ENCODE results near the gene HAO2.
A peak's percentile ranks its signal among the peaks of the same experiment; 100 is the strongest.
"Not testable (repeated sequence)": the region's sequence is repeated elsewhere in the genome, so short reads cannot be mapped to it uniquely, and the experiment has no call there.

The HAO2 gene

GRCh38 chr1:119368554-119368953 is at the start of gene HAO2:
Gene HAO2, plus strand, starts transcription at chr1:119368785. Its CDS starts 12,301 bp downstream, at chr1:119381086.
- no peak within 1 kb of the TSS for H3K4me3 ChIP-seq (ENCODE audit: low read depth, low read length)

DNA sequence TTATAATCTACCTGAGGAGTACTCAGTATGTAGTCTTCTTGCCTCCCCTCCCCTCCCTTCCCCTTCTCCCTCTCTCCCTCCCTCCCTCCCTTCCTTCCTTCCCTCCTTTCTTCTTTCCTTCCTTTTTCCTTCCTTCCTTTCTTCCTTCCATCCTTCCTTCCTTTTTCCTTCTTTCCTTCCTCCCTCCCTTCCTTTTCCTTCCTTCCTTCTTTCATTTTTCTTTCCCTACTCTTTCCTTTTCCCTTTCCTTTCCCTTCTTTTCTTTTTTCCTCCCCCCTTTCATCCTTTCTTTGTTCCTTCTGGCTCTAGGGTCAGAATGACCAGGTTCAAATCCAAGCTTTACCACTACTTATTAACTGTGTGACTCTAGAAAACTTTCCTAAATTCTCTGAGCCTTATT is 48.5 kb upstream of the HAO2 start:
- no peak overlapping the region for H3K4me3 ChIP-seq (ENCODE audit: low read depth, low read length)

GRCh38 chr1:119321666-119322419 is 46.7 kb upstream of the HAO2 start:
- no peak overlapping the region for H3K4me3 ChIP-seq (ENCODE audit: low read depth, low read length)

DNA sequence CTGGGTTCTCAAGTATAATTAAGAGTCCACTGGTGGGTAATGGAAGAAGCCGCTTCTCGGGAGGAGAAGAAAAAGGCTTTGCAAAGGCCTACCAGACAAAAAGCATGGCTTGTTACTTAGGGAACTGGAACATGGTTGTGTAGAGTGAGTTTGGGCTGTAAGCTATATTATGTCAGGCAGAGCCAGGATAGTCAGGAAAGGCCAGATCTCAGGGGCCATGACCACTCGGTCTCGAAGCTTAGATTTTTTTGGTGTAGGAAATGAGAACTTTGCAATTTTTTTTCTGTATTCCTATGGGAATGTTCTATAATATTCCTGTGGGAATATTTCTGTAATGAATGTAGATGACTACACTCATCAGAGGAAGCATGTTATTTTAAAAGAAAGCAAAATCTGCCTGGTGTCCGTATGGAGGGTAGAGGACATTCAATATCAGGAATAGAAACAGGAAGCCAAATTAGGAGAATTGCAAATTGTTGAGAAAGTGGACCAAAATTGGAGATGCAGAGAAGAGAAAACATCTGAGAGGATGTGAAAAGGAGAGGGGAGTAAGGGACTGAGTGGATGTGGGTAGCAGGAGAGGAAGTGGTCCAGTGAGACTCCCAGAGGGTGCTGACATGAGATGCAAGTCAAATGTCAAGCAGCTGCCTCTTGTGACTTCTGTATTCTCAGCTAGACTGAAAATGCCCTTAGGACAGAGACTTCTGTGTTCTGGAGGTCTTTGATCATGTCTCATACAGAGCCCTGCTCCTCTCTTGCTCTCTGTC is 45.2 kb upstream of the HAO2 start:
- no peak overlapping the region for H3K4me3 ChIP-seq (ENCODE audit: low read depth, low read length)

- H3K4me3 ChIP-seq (ENCODE audit: low read depth, low read length): no peak overlapping the region
Observed at GRCh38 chr1:119324198-119324597, 44.4 kb upstream of the HAO2 start.

GRCh38 chr1:119326251-119326650 is 42.3 kb upstream of the HAO2 start:
- no peak overlapping the region for H3K4me3 ChIP-seq (ENCODE audit: low read depth, low read length)

- no peak overlapping the region for H3K4me3 ChIP-seq (ENCODE audit: low read depth, low read length)
Observed at GRCh38 chr1:119327094-119327449, 41.5 kb upstream of the HAO2 start.

DNA sequence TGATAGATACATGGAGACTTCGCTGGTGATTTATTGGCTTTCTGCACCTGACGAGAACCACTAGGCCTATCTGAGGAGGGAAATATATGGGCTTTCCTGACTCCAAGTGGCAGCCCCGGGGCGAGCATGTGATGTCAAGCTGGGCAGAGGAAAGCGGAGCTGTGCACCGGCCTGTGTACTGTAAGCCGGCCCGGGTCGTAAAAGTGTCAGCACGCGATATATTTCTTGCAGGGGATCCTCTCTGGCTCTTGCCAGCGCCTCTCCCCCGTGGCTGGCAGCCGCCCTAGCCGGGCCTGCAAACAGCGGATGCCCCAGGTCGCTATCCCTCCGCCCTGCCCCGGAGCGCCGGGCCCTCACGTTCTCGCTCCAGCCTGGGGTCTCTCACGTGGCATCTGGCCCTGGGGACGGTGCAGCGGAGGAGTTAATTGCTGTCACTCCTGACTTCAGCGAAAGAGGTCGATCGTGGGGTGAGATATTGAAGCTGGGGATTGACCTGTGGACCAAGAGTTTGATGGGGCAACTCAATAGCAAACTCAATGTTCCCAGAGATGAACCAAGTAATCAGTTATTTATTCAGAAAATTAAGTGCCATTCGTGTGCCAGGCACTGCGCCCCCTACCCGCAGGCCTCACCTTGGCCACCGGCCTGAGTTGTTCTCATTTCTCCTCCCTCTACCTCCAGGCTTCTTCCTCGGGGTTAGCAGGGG is 41.0 kb upstream of the HAO2 start:
- peak overlapping the region; percentile 37 for H3K4me3 ChIP-seq (ENCODE audit: low read depth, low read length)

- H3K4me3 ChIP-seq (ENCODE audit: low read depth, low read length): no peak overlapping the region
Observed at GRCh38 chr1:119329541-119330461, 38.8 kb upstream of the HAO2 start.

DNA sequence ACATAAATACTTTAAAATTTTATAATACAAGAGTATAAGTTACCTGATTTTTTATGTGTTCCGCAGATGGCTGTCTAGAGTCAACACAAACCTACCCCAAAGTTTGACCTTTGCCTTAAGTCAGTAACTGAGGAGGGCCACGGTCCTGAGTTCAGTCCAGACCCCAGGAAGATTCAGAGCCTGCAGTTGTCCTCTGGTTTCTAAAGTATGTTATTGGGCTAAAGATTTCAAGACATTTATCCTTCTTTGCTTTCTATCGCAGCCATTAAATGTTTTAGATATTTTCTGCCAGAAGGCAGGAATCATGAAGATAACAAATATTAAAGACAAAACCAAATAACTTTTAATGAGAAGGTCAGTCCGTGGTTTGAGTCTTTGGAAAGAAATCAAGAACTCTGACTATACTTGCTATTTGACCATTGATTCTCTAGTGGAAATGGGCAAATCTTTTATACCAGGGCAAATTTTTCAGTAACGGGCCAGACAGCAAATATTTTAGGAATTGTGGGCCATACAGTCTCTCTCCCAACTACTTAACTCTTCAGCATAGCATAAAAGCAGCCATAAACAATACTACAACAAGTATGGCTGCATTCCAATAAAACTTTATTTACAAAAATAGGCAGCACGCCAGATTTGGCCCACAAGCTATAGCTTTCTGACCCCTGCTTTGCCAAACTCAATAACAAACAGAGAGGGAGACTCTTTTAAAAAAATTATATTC is 38.0 kb upstream of the HAO2 start:
- no peak overlapping the region for H3K4me3 ChIP-seq (ENCODE audit: low read depth, low read length)

DNA sequence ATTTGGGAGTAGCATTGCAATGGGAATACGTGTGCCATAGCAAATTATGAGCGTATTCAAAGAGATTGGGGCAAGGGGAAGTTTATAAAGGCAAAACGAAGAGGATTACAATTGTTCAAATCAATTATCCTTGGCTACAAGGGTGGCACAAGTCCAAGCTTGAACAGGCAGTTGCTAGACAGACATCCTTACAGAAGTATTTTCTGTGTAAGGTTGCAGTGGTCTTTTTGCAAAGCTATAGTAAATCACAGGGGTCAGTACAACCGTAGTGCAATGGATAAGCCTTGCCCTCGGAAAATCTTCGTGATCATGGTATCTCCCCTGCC is 37.4 kb upstream of the HAO2 start:
- H3K4me3 ChIP-seq (ENCODE audit: low read depth, low read length): no peak overlapping the region

GRCh38 chr1:119331915-119332314 is 36.7 kb upstream of the HAO2 start:
- H3K4me3 ChIP-seq (ENCODE audit: low read depth, low read length): no peak overlapping the region

GRCh38 chr1:119332622-119333021 is 36.0 kb upstream of the HAO2 start:
- H3K4me3 ChIP-seq (ENCODE audit: low read depth, low read length): no peak overlapping the region

GRCh38 chr1:119333163-119333896 is 35.3 kb upstream of the HAO2 start:
- H3K4me3 ChIP-seq (ENCODE audit: low read depth, low read length): no peak overlapping the region

DNA sequence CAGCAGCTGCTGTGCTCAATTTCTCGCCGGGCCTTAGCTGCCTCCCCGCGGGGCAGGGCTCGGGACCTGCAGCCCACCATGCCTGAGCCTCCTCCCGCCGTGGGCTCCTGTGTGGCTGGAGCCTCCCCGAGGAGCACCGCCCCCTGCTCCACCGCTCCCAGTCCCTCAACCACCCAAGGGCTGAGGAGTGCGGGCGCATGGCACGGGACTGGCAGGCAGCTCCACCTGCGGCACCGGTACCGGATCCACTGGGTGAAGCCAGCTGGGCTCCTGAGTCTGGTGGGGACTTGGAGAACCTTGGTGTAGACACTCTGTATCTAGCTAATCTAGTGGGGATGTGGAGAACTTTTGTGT is 34.7 kb upstream of the HAO2 start:
- not testable (repeated sequence) for H3K4me3 ChIP-seq (ENCODE audit: low read depth, low read length)

GRCh38 chr1:119336848-119337247 is 31.7 kb upstream of the HAO2 start:
- H3K4me3 ChIP-seq (ENCODE audit: low read depth, low read length): no peak overlapping the region

GRCh38 chr1:119338004-119338403 is 30.6 kb upstream of the HAO2 start:
- H3K4me3 ChIP-seq (ENCODE audit: low read depth, low read length): no peak overlapping the region

DNA sequence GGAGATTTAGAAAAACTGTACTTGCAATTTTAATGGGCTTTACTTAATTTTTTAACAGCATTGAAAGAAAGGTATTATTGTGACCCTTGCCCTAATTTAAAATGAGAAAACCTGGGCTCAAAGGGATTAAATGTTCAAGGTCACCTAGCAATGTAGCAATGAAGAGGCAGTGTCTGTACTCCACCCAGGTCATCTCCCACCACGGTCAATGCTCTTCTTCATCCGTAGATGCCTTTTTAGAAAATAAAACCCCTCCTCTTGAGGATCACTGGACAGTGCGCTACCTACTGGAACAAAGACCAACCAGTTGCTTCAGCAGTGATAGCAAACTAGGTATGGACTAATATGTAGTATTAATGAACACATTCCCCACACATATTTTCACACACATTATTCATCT is 29.8 kb upstream of the HAO2 start:
- no peak overlapping the region for H3K4me3 ChIP-seq (ENCODE audit: low read depth, low read length)

DNA sequence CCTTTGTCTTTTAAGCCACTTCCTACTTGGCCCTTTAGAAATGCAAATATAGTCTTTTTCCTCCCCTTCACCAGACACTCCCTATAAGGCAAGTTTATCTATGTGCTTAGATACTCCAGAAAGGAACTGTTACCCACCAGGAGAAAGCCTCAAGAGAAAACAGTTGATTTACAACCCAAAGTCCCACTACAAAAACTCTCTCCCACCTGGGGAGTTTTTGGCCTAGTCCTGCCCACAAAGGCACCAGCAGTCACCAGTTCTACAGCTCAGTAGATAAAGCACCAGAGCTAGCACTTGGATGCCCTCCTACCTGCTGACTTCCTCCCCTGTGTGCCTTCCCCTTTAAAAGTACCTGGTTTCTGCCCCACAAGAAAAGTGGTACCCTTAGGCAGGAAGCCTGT is 27.7 kb upstream of the HAO2 start:
- H3K4me3 ChIP-seq (ENCODE audit: low read depth, low read length): no peak overlapping the region
